IMR-90 (cell line): Measurements from ENCODE around the gene CLEC11A.

Source experiments
- BHLHE40 ChIP-seq: fragments of 150-350 bp; IDR thresholded peaks from 2 replicates; pipeline ENCODE4 v1.6.1; 2016; ENCODE audit warnings: mild to moderate bottlenecking, low read depth, low read length
- CEBPB ChIP-seq: IDR thresholded peaks from 2 replicates; pipeline ENCODE4 v1.6.1; 2012; ENCODE audit warnings: low read depth, low read length, improper control_type of control experiment
- FOS ChIP-seq: fragments of 150-350 bp; IDR thresholded peaks from 2 replicates; pipeline ENCODE4 v1.6.1; 2016; ENCODE audit warnings: low read depth, low read length
- MAZ ChIP-seq: IDR thresholded peaks from 2 replicates; pipeline ENCODE4 v1.6.1; 2012; ENCODE audit warnings: low read depth, mild to moderate bottlenecking, low read length, improper control_type of control experiment, moderate library complexity, borderline replicate concordance
- MXI1 ChIP-seq: IDR thresholded peaks from 2 replicates; pipeline ENCODE4 v1.6.1; 2012; ENCODE audit warnings: low read depth, mild to moderate bottlenecking, low read length, moderate library complexity, borderline replicate concordance
- NFE2L2 ChIP-seq: fragments of 150-350 bp; IDR thresholded peaks from 2 replicates; pipeline ENCODE4 v1.6.1; 2016; ENCODE audit warnings: low read depth, mild to moderate bottlenecking, low read length
- POLR2A ChIP-seq: IDR thresholded peaks from 2 replicates; pipeline ENCODE4 v1.6.1; 2012; ENCODE audit warnings: mild to moderate bottlenecking, low read depth, low read length
- RAD21 ChIP-seq: IDR thresholded peaks from 2 replicates; pipeline ENCODE4 v1.6.1; 2012; ENCODE audit warnings: low read length, improper control_type of control experiment
- RCOR1 ChIP-seq: IDR thresholded peaks from 2 replicates; pipeline ENCODE4 v1.6.1; 2012; ENCODE audit warnings: mild to moderate bottlenecking, low read length, improper control_type of control experiment; ENCODE audit not compliant: insufficient replicate concordance
- RFX5 ChIP-seq: IDR thresholded peaks from 2 replicates; pipeline ENCODE4 v1.8.0; 2012; ENCODE audit warnings: low read depth, mild to moderate bottlenecking, low read length, moderate library complexity
- SMC3 ChIP-seq: fragments of 150-350 bp; IDR thresholded peaks from 2 replicates; pipeline ENCODE4 v1.6.1; 2016; ENCODE audit warnings: low read depth, mild to moderate bottlenecking, antibody characterized with exemption, low read length, moderate library complexity
- TF ChIP-seq, protein P1 (sequence below): conservative IDR thresholded peaks from 2 replicates; pipeline ENCODE4 v1.5.1; 2012; ENCODE audit warnings: mild to moderate bottlenecking, low read depth, low read length, improper control_type of control experiment
- TF ChIP-seq, protein P2 (sequence below): fragments of 150-350 bp; IDR thresholded peaks from 2 replicates; pipeline ENCODE4 v1.6.1; 2016; ENCODE audit warnings: low read depth, mild to moderate bottlenecking, low read length, moderate library complexity, borderline replicate concordance

DNA sequence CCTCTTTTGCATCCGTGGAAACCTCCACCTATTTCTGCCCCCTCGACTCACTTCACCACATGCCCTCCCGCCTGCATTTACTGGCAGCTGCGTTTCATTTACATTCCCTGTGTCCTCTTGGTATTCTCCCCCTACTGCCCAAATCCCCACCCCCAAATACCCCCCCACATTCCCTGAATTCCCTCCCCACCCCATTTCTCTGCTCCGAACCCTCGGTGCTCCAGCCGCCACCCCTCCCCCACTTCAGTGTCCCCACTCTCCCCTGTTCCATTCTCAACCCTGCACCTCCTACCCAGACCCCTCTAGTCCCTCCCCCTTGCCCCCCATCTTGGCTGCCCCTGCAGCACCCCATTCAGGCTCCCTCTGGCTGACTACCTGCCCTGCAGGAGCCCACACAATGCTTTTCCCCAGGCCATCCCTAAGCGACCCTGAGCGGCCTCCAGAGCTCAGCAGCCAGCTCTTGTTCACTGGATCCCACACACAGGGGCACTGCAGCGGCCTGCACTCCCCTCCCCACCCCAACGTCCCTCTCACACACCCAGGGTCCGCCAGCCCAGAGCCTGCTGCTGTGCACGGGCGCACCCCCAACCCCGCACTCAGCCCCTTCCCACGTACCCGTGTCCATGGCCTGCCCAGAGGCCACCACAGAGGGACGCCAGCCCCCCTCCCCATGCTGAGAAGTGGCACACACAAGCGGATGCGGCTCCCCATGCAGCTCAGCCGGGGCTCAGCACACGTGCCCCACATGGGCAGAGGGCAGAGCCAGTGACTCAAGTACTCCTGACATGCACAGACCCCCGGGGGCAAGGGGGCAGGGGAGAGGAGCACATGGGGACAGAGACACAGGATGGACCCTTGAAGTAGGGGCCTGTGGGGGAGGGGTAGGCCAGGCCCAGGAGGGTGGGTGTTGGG, 29.8 kb upstream of the CLEC11A start:
- TF ChIP-seq, protein P1, sequence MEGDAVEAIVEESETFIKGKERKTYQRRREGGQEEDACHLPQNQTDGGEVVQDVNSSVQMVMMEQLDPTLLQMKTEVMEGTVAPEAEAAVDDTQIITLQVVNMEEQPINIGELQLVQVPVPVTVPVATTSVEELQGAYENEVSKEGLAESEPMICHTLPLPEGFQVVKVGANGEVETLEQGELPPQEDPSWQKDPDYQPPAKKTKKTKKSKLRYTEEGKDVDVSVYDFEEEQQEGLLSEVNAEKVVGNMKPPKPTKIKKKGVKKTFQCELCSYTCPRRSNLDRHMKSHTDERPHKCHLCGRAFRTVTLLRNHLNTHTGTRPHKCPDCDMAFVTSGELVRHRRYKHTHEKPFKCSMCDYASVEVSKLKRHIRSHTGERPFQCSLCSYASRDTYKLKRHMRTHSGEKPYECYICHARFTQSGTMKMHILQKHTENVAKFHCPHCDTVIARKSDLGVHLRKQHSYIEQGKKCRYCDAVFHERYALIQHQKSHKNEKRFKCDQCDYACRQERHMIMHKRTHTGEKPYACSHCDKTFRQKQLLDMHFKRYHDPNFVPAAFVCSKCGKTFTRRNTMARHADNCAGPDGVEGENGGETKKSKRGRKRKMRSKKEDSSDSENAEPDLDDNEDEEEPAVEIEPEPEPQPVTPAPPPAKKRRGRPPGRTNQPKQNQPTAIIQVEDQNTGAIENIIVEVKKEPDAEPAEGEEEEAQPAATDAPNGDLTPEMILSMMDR = no peak
- TF ChIP-seq CEBPB (no peak), POLR2A (no peak), BHLHE40 (no peak), MAZ (no peak), RFX5 (no peak), RAD21 (no peak), SMC3 (no peak), MXI1 (no peak), RCOR1 (no peak), FOS (no peak), NFE2L2 (no peak)
- TF ChIP-seq, protein P2, sequence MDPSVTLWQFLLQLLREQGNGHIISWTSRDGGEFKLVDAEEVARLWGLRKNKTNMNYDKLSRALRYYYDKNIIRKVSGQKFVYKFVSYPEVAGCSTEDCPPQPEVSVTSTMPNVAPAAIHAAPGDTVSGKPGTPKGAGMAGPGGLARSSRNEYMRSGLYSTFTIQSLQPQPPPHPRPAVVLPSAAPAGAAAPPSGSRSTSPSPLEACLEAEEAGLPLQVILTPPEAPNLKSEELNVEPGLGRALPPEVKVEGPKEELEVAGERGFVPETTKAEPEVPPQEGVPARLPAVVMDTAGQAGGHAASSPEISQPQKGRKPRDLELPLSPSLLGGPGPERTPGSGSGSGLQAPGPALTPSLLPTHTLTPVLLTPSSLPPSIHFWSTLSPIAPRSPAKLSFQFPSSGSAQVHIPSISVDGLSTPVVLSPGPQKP = no peak
